NCI-H2029 treated with DMSO at 0.1 percent for 48 hours (cell line): ENCODE measurements around the gene MPL.
"Not testable (repeated sequence)": the region's sequence is repeated elsewhere in the genome, so short reads cannot be mapped to it uniquely, and the experiment has no call there.

Source experiments
- DNase-seq: peaks from one replicate; lab custom pipeline; 2025; lab: John Stamatoyannopoulos, UW

The MPL gene

DNA sequence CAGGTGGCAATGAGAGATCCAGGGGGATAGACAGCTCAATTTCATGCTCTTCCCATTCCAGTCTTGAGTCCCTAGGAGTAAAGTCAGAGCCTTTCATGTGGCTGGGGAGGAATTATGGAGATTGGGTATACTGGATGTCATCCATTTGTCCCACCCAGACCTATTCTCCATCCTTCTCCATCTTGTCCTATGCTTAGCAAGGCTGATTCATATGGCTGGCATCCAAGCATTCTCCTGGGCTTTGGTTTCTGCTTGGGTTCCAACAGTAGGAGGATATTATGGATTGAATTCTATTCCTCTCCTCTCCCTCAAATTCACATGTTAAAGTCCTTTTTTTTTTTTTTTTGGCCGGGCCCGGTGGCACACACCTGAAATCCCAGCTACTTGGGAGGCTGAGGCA lies 17.3 kb downstream of the MPL start:
- DNase-seq = no peak

DNA sequence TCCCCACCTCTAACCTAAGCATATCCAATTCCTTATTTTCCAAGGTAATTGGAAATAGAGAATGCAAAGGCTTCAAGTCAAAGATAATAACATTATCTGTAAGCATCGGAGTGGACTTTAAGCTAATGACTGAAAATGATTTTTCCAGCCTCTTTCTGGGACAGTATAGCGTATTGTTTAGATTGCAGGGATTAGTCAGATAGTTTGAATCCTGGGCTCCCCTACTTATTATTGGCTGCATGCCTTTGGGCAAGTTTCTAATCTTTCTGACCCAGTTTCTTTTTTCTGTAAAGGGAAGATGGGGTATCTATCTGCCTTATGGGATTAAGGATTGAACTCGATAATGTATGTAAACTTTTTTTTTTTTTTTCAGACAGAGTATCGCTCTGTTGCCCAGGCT lies 19.6 kb downstream of the MPL start:
- no peak for DNase-seq

DNA sequence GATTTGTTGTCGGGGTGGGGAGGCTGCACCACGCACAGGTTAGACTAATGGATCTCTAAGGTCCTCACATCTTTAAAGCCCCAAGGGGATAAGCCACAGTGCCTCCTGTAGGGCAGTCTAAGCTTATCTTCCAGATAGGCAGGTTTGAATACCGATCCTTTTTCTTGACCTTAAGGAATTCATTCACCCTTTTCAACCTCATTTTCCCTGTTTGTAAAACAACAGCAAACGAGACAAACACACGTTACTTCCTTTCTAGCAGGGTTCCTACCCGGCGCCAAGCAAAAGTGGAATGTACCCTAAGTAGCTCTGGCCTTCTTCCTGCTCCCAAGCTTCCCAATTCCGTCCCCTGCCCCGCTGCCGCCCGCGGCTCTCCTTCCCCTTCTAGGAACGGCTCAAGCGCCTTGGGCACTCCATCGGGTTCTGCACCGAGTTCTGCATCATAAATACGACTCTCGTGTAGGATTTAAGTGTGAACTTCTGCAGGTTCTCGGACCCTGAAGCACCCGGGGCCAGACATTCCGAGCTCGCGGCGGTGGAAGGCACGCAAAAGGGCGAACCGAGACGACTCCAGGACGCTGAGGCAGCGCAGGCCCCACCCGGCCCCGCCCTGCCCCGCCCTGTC lies 20.6 kb downstream of the MPL start:
- peak; percentile 60 for DNase-seq

DNA sequence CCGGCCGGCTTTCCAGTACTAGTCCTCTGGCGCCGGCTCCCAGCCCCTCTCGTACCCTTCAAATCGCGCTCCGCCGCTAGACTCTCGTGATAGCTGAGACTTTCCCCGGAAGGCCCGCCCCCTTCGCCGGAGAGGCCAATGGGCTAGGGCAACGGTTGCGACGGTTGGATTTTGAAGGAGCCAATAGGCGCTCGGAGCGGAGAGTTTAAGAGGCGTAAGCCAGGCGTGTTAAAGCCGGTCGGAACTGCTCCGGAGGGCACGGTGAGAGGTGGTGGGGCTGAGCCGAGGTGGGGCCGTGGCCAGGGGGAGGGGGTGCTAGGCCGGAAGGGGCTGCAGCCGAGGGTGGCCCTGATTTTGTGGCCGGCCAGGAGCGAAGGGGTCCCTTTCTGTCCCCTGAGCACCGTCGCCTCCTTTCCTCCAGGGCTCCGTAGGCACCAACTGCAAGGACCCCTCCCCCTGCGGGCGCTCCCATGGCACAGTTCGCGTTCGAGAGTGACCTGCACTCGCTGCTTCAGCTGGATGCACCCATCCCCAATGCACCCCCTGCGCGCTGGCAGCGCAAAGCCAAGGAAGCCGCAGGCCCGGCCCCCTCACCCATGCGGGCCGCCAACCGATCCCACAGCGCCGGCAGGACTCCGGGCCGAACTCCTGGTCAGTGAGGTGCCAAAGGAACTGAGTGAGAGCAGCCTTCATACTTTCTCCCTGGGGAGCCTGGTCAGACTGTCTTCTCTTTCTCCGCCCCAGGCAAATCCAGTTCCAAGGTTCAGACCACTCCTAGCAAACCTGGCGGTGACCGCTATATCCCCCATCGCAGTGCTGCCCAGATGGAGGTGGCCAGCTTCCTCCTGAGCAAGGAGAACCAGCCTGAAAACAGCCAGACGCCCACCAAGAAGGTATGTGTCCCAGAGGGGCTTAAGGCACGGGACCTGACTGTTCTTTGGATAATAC lies 21.4 kb downstream of the MPL start, which contains the start of gene CDC20:
Gene CDC20 (plus strand): TSS at position 236 of the 948 bp plus-strand sequence. CDS start 235 bp downstream, at position 471.
- DNase-seq = peak; percentile 99

DNA sequence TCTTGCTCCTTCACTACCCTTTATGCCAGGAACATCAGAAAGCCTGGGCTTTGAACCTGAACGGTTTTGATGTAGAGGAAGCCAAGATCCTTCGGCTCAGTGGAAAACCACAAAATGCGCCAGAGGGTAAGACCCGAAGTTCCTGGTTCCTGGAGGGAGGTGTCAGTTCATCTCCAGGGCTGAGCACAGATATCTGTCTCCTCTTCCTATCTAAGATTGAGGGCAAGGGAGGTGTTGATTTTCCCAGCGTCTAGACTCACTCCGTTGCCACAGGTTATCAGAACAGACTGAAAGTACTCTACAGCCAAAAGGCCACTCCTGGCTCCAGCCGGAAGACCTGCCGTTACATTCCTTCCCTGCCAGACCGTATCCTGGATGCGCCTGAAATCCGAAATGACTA lies 22.1 kb downstream of the MPL start:
- DNase-seq = no peak

DNA sequence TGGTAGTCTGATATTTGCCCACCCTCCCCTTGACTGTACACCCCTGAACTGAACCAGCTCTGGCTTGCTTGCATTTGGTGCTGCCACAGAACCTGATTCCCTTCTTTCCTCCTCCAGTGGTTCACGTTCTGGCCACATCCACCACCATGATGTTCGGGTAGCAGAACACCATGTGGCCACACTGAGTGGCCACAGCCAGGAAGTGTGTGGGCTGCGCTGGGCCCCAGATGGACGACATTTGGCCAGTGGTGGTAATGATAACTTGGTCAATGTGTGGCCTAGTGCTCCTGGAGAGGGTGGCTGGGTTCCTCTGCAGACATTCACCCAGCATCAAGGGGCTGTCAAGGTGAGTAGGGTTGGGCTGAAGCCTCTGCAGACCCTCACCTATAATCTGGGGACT lies 23.0 kb downstream of the MPL start:
- no peak for DNase-seq

DNA sequence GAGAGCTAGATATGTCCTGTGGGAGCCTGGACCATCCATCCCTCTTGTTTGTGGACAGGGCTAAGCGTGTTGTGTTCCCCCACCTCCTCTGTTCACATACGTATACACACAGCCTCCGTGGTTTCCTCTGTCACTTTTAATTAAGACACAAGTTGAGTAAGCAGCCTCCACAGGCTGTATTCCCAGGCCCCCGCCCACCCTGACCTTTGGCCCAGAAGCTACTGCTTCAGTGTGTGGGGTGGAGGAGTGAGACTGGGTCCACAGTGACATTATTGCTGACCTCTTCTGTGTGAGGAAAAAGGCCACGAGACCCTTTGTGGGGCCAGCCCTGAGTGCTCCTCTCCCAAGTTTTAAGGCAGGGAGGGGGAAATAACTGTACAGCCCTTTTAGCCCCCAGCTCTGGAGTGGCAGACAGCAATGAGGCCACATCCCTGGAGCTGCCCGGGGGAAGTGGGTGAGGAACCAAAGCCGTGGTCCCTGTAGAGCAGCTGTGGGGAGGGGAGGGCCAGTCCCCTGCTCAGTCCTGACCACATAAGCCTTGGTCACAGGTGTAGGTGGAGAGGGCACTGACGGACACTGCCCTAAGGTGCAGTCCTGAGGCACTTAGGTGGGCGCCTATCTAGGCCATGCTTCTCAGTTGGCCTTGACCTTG lies 25.8 kb downstream of the MPL start:
- no peak for DNase-seq

DNA sequence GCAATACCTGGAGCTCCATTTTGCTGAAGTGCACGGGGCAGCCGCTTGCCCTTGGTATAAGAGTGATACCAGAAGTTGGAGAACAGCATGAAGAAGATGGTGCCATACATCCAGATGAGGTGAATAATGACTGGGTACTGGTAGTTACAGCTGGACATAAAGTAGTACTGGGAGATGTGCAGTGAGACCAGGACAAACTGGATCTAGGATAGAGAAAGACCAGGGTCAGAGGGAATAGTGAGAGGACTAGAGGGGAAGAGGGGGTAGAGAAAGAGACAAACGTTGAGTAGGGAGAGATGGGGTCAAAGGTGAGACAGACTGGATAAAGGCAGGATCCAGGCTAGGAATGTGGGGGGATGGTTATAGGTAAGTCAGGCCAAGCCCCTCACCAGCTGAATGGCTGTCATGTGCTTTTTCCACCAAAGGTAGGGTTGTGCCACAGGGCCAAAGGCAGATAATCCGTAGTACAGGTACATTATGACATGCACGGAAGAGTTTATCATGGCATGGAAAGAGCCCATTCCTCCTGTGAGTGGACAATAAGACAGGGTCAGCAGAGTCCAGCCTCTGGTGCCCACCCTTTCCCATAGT lies 26.4 kb downstream of the MPL start:
- DNase-seq = no peak

DNA sequence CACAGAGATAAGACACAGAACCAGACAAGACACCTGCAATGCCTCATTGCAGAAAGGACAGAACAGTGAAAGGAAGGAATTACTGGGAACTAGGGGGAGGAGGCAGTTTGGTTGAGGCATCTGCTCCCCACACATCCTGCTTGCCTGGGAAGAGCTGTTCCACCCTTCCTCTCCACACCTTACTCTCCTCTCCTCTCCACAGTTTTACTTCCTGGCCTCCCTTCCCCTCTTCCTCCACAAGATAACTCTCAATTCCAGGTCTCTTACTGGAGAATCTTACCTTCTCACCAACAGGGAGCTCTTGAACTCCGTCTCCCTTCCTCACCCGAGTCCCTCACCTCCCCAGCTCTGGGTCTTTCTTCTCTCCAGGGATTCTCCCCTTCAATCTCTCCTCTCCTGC lies 28.1 kb downstream of the MPL start:
- DNase-seq = no peak

DNA sequence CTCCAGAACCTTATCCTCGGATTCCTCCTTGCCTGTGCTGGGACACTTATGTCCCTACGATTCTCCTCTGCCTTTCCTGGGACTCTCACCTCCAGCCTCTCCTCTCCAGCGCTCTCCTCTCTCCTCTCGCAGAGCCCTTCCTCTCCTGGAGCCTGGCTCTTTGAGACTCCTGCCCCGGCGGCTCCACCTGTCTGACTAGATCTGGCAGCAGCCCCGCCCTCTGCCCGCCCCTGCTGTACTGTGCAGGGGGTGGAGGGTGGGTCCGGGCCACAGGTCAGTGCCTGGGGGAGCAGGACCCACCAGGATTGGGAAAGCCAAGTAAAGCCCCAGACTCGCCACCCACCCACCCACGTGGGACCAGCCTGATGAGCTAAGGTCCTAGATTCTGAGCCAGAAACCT lies 28.6 kb downstream of the MPL start:
- no peak for DNase-seq

DNA sequence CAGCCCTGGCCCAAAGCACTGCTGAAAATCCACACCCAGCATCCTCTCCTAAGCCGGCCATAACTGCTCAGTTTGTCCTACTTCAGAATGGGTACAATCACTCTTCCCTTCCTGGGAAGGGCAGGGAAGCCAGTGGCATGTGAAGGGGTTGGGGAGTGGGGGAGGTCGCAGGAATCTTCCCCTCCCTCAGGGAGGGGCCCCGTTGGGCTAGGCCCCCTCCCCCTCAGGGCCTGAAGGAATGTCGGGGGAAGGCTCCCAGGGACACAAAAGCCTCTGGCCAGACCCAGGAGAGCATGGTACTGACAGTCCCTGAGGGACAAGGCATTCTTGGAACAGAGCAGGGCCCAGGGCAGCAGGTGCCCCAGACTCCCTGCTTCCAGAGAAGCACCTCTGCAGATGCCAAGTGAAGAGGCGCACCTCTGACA lies 29.0 kb downstream of the MPL start:
- DNase-seq = no peak

DNA sequence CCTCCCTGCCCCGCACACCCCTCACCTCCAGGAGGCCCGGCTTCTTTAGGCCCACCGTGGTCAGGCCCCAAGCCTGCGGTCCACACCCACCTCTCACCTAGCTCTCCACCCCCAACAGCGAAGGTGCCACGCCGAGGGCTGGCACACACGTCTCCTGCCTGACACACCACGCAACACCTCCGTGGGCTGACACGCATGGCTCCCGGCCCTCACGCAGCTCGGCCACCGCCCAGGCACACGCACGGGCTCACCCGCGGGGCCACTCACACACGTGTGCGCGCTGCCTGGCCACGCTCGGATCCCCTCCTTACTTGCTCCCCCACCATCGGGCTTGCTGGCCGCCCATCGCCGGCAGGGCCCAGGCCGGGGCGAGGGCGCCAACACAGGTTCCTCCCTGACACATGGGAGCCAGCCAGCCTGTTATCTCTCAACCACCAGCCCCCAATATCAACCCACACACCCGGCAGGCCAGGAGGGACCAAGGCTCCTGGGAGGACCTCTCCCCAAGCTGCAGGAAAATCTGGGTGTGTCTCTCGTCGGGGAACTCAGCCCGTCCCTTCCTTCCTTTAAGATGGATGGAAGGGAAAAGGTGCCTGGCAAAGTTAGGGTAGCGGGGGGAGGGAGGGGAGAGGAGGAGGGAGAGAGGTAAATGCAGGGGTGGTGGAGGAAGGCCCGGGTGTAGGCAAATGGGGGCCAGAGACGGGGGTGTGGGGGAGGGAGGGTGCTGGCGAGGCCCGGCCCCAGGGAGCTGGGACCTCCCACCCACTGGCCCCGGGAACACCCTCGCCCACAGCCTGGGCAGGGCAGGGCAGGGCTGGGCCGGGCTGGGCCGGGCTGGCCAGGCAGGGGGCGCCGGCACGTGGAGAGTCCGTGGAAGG lies 29.6 kb downstream of the MPL start:
- no peak for DNase-seq

DNA sequence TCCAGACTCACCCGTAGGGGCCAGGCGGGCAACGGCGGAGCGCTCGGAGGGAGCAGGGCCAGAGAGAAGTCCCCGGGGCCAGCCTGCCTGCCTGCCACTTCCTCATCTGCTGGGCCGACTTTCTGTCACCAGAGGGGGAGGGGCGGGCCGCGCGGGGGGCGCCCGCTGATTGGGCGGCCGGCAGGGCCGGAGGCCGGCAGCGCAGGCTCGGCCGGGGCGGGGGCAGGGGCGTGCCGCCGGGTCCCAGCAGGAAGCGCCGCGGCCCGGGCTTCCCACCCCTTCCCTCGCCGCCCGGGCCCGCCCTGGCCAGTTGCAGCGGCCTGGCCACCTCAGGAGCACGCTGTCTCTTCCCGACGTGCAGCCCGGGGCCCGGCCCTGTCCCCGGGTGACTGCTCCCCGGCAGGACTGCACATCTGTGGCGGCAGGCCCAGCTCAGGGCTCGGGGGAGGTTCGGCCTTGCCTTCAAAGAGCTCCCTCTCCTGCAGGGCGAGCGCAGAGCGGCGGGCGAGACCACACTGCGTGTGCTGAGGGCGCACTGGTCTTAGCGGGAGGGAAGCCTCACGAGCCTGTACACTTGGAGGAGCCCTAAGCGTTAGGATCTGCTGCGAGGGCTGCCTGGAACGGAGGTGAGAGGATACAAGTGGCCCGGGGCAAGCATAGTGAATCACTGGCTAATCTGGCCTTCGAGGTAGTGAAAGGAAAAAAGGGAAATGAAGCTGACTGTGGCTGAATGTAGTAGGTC lies 30.5 kb downstream of the MPL start, which contains the start of gene ELOVL1:
Gene ELOVL1 (minus strand): TSS at position 108 of the 742 bp plus-strand sequence. CDS start 2,402 bp downstream, outside the sequence.
- DNase-seq = peak; percentile 84

DNA sequence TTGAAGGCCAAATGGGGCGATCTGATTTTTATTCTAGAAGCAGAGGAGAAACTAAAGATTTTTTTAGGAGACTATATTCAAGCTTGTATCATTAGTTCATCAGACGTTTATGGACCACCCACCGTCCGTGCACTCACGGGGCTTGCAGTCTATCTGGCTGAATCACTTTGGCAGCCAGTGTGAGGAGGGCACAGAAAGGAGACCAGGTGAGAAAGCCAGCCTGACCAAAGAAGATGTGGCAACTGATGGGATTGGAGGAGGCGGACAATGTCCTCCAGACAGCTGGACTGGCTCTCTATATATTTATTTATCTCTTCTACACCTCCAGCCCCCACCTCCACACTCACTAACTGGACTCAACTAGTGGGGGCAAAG lies 31.0 kb downstream of the MPL start:
- no peak for DNase-seq

DNA sequence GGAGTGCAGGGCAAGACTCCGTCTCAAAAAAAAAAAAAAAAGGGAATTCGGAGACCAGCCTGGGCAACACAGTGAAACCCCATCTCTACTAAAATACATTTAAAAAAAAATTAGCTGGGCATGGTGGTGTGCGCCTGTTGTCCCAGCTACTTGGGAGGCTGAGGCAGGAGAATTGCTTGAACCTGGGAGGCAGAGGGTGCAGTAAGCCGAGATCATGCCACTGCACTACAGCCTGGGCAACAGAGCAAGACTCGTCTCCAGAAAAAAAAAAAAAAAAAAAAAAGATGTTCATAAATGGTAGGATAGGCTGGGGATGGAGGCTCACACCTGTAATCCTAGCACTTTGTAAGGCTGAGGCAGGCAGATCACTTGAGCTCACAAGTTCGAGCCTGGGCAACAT lies 32.2 kb downstream of the MPL start:
- DNase-seq = not testable (repeated sequence)

DNA sequence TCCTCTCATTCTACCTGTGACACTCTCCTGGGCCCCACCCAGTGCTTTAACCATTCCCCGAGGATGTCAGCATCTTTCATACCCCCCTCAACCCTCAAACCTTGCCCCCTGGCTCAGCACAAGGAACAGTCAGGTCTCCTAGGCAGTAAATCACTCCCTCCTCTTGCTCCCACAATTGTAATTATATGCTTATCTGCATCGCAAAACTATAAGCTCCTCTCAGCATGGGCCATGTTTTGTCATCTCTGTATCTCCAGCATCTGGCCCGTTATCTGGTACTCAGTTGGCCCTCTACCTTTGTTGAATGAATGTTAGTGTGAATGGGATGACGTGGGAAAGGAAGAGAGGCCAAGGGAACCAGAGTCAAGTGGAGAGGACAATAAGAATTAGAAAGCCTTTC lies 32.9 kb downstream of the MPL start:
- DNase-seq = no peak

DNA sequence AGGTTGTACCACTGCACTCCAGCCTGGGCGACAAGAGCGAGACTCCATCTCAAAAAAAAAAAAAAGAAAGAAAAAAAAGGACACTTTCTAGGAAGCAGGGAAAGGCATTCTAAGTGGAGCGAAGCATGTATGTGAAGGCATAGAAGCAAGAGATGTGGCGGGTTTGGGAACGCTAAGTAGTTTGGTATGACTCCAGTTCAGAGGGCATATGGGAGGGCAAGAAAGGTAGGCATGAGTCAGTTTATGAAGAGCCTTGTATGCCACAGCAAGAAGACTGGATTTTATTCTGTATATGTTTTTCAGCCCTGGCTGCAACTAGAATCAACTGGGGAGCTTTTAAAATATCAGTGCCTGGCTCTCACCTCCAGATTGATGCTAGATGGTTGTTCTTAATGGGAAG lies 34.6 kb downstream of the MPL start:
- no peak for DNase-seq

DNA sequence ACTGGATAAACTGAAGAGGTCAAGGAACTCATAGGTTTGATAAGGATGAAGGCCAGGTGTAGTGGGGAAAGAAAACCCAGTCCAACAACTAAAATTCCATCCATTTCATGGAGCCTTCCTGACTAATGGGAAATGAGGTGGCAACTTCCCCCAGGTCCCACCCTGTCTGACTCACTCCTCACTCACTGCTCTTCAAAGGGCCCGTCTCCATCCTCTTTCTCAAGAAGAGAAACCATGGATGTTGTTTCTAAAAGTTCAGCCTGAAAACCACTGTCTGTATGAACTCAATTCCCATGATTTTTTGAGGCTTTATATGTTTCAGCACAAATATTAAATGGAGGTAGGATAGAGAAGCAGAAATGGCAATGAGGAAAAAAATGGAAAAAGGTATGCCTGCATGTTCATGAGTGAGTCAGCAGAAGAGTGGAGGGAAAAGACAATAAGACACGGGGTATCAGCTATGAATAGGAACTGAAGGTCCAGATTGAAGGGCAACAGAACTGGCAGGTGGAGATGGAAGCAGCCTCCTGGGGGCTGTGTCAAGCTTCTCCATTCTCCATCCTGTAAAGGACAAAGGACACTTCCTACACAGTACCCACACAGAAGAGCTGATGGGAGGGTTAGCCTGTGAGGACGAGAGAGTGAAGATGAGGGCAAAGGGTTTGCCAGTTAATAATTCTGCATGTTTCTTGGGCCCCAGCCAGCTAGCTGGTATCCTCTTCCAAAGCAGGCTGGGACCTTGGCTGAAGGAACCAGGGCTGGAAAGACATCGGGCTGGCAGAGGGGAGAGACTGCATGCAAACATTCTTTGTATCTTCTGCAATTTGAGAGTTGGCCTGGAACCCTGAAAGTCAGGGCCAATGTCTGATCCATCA lies 35.7 kb downstream of the MPL start:
- DNase-seq = no peak

DNA sequence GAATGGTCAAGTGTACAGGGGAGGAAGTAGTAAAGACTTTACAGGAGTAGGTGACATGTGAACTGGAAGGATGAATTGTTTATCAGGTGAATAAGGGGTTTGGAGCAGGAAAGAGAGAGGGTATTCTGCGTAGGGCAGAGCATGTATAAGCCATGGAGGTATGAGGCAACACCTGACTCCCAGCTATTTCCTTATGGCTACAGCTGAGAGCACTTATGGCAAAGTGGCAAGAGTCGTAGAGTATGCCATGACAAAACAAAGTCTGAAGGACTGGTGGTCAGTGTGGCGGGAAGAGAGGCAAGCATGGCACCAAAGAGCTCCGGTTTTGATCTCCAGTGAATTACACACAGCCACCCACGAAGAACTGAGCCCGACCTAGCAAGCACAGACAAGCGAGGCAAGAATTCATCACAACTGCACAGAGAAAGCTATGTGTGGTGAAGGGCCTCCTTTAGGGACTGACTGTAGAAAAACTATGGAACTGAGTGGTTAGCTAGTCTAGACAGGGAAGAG lies 39.2 kb downstream of the MPL start:
- DNase-seq = no peak
